GM03348 (cell line): Measurements from ENCODE around the gene C3orf49.
A peak's percentile ranks its signal among the peaks of the same experiment; 100 is the strongest.

Experiments used
- DNase-seq: peaks from one replicate; pipeline ENCODE4 v3.0.0; 2012; ENCODE audit warnings: low spot score

Gene C3orf49

DNA sequence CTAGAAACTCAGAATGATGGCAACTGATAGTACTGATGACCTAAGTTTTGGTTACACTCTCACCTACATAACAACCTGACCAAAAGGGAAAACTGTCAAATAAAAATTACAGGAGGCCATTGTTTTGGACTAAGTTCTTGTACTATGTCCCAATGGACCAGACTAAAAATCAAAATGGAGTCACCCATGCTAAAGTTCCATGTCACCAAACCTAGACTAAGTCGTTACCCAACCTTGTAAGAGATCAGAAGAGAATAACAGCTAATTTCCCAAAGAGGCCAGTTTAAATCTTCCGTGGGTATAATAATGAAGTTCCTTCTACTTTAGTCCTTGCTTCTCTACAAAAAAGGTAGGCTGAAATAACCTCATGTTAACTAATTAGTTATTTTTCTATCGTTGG, 32.2 kb downstream of the C3orf49 start:
- DNase-seq, result no peak

DNA sequence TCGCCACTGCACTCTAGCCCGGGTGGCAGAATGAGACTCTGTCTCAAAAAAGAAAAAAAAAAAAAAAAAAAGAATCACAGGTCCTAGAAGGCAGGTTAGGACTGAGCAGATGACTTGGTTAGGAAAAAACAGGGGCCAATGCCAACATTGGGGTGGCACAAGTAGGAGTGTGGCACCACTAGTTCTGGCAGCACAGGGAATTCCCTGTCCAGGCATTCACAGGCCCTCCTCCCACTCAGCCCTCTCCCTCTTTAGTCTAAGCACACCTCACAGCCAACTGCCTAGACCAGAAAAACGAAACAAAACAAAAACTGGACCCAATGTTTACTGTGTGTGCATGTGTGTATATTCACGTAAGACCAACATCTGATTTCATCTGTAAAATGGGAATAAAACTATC, 34.0 kb downstream of the C3orf49 start:
- no peak for DNase-seq

DNA sequence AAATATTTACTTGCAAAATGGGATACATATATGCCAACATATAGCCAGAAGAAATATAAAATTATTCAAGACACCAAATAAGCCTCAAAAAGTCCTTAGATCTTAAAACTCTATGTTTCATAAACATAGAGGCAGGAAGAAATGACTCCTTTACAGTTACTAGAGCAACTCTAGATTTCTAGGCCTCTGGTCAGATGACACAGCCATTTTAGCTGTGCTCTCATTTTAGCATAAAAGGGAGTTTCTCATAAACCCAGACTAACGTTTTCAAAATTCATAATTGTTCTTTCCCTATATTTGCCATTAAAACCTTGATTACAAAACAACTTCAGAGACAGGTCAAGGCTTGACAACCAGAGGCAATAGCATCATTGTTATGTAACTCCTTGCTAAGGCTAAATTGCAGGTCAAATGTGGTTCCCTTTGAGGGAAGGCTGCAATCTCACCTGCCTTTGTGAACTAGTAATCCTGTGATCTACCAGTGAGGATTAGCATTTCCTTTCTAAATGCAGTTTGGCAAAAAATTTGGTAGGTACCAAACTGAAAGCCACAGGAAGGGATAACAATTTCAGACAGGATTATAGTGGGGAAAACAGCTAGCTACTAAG, 36.3 kb downstream of the C3orf49 start:
- DNase-seq, result no peak

- no peak for DNase-seq
Measured at GRCh38 chr3:63857311-63857710, 38.2 kb downstream of the C3orf49 start.

DNA sequence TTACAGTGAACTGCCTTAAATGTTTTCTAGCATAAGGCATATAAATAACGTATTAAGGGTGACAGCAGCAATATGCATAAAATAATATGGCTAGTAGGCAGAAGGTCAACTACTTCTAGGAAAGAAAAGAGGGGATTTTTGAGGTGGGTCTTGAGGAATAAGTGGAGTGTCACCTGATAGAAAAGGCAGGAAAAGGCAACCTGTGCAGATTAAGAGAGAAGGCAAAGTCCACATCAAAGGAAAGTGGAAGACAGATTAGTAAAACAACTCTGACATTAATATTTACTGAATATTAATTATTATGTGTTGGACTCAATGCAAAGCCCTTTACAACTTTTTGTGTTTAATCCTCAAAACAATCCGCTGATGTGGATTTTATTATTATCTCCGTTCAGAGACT, 41.7 kb downstream of the C3orf49 start:
- no peak for DNase-seq

DNA sequence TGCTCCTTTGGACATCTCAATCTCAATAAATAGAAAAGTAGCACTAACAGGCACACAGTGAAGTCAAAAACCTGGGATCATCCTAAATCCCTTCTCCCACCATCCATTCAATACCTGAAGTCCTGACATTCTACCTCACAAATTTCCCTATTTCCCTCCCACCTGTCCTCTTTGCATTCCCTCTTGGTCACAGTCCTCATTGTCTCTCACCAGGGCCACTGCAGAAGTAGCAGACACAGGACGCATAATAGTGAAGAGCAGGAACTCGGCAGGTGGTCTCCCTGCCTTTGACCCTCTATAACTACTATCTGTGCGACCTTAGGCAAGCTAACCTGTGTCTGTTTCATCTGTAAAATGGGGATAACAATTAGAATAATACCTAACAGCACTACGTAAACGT, 42.2 kb downstream of the C3orf49 start:
- DNase-seq, result no peak

- no peak for DNase-seq
Measured at GRCh38 chr3:63862804-63863149, 43.7 kb downstream of the C3orf49 start.

- peak; percentile 90 for DNase-seq
Measured at GRCh38 chr3:63863150-63864007, 44.3 kb downstream of the C3orf49 start, which contains the start of the genes ATXN7 and THOC7. ATXN7 (plus strand) TSS chr3:63863867; CDS start chr3:63912599, 48,732 bp downstream. THOC7 (minus strand) TSS chr3:63863805; CDS start chr3:63863790, 15 bp downstream.

GRCh38 chr3:63864008-63864964, 45.2 kb downstream of the C3orf49 start:
- DNase-seq, result peak; percentile 78

DNA sequence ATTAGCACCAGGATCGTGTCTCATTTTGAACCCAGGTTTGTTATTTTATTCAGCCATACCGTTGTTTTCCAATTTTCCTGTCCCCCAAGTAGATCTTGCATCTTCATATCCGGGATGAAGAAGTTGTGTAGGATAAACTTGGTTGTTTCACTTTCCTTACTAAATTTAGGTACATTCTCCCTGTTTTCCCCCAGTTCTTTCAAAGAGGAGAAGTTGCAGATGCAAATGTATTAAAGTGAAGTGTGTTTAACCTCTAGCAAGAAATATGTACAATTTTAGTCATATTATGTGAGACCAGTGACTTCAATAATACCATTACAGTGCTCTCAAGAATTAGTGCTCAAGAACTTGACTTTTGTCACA, 45.8 kb downstream of the C3orf49 start:
- no peak for DNase-seq

- DNase-seq, result no peak
Measured at GRCh38 chr3:63867225-63867624, 48.1 kb downstream of the C3orf49 start.

DNA sequence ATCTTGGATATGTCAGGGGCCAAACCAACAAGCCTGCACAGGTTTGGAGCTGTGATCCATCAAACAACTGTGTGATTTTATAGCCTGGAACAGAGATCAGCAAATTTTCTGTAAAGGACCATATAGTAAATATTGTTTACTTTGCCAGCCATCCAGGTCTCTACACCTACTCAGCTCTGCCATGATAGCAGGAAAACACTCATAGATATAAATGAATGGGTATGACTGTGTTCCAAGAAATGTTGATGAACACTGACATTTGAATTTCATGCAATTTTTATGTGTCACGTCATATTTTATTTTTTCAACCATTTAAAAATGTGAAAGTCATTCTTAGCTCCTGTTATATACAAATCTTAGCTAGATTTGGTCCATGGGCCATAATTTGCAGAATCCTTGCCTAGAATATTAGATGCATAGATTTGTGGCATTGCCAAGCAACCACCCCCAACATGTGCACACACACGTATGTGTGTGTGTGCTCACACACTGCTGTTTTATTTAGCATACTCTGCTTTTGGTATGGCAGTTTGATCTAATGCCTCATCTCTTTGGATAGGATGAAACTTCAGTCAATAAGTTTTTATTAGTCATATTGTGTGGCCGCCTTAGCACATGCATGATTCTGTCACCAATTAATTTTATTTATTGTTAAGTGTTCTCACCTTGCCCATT, 51.0 kb downstream of the C3orf49 start:
- no peak for DNase-seq

DNA sequence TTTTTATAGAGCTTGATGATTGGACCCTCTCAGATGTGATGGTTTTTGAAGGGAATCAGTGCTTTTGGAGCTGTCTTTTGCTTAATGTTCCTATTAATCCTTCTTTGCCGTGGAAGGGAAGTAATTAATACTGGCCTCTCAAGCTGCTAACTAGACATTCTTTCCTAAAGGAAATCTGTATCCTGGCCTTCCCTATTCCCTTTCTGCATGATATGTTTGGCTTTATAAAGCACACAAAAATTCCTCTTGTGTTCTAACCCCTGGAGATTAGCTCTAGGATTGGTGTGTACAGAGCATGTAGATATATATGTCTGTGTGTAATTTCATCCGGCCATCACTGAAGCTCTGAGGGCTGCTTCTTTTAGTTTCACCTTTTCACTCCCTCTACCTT, 51.5 kb downstream of the C3orf49 start:
- DNase-seq, result no peak

DNA sequence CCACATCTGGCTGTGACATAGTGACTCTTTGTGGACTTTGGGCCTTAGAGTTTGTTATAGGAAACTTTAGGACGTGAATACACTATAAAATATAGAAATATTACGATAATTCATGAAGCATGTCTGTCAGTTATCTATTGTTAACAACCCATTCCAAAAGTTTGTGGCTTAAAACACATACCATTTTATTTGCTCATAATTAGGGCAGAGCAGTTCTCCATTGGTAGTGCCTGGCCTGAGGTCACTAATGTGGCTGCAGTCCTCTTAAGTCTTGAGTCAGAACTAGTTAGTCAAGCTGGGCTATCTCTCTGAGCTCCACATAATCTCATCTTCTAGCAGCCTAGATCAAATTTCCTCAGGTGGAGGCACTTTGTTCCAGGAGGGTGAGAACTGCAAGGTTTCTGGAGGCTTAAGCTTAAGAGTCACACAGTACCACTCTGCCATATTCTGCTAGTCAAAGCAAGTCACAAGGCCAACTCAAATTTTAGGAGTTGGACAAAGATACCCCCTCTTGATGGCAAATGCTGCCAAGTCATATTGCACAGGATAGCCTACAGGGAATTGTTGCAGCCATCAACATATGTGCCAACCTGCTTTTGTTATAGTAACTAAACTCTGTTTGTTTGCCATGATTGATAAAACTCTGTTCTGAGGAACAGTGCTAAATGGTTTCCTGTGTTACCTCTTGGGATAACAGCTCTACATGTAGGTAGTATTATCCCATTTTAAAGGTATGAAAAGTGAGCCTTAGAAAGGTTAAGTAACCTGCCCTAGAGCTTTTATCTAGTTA, 53.2 kb downstream of the C3orf49 start:
- peak; percentile 67 for DNase-seq

- no peak for DNase-seq
Measured at GRCh38 chr3:63874769-63875168, 55.7 kb downstream of the C3orf49 start.

DNA sequence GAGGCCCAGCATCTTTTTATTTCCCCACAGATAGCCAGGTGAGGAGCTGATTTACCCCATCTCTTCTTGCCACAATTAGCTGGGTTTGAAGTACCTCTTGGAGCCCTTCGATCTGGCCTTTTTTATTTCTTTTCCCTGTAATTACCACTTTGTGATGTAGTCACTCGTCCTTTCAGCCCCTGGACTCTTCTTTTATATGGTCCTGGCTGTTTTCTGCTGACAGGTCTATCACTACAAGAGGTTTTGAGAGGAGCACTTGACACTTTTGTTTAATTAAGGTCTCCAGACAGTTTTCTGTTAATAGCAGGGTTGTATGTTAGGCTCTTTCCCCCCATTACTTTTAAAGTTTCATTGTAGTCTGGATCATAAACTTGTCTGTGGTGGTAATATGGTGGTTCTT, 56.4 kb downstream of the C3orf49 start:
- DNase-seq, result no peak

DNA sequence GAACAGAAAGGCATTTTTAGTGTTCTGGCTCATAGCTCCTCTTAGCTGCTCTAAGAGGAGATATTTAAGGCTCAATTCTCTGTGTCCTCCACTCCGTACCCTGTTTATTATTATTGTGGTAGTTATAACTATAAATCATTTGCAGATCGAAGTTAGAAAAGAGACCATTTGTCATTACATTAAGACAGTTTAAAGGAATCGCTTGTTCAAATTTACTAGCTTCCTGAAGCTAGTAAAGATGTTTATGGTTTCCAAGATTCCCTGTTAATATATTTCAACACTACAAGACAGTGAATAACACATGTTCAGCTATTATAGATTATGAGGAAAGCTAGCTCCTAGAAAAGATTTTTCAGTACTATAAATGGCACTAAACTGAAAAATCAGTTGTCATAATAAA, 57.2 kb downstream of the C3orf49 start:
- DNase-seq, result no peak

- DNase-seq, result peak; percentile 43
Measured at GRCh38 chr3:63877737-63878393, 58.8 kb downstream of the C3orf49 start.

- DNase-seq, result no peak
Measured at GRCh38 chr3:63878394-63879060, 59.4 kb downstream of the C3orf49 start.

DNA sequence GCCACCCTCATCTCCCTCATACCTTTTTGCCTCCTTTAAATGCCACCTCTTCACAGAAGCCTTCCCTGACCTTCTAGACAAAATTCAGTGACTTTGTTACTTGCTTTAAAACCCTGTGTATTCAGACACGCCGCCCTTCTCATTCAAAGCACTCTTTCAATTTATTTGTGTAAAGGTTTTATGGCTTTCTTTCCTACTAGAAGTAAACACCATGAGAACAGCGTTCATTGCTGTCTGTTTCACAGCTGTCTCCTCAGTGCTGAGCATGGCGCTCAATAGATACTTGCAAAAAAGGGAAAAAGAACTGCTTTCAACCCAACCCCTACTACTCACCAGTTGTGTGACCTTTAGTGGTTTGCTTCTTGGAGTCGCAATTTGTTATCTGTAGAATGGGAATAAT, 61.6 kb downstream of the C3orf49 start:
- no peak for DNase-seq
